Fibroblast of mammary gland (primary cell): ENCODE results near the gene CNGB1.

ENCODE experiments used
- DNase-seq: peaks from one replicate; pipeline ENCODE4 v3.0.0-alpha.2; 2010; ENCODE audit warnings: low read depth
- H3K4me3 ChIP-seq: 2 replicates; pipeline ENCODE4 v1.5.1; 2011; ENCODE audit warnings: low read depth, mild to moderate bottlenecking, low read length, moderate library complexity; ENCODE audit not compliant: control insufficient read depth
- CTCF ChIP-seq: conservative IDR thresholded peaks from 2 replicates; pipeline ENCODE4 v1.5.1; 2011; ENCODE audit warnings: low read depth, low read length, inconsistent platforms; ENCODE audit not compliant: control insufficient read depth, insufficient read depth

Gene CNGB1

GRCh38 chr16:57846078-57846697 lies 124.7 kb downstream of the CNGB1 start:
- no peak for TF ChIP-seq CTCF
- no peak overlapping the region for H3K4me3 ChIP-seq
- DNase-seq: no peak

- DNase-seq: no peak
- no peak overlapping the region for H3K4me3 ChIP-seq
These were observed 125.8 kb downstream of the CNGB1 start for GRCh38 chr16:57845115-57845514.

GRCh38 chr16:57844416-57845030 lies 126.4 kb downstream of the CNGB1 start:
- no peak for TF ChIP-seq CTCF
- no peak for DNase-seq
- no peak overlapping the region for H3K4me3 ChIP-seq

More at GRCh38 chr16:57845115-57845514, 125.8 kb downstream of the CNGB1 start:
- TF ChIP-seq CTCF: no peak

GRCh38 chr16:57843400-57843799 lies 127.5 kb downstream of the CNGB1 start:
- no peak for DNase-seq
- no peak for TF ChIP-seq CTCF

GRCh38 chr16:57842601-57843000 lies 128.3 kb downstream of the CNGB1 start:
- no peak for TF ChIP-seq CTCF
- no peak overlapping the region for H3K4me3 ChIP-seq
- no peak for DNase-seq

More at GRCh38 chr16:57843400-57843799, 127.5 kb downstream of the CNGB1 start:
- H3K4me3 ChIP-seq: no peak overlapping the region

GRCh38 chr16:57840833-57841232 lies 130.1 kb downstream of the CNGB1 start:
- no peak for TF ChIP-seq CTCF
- DNase-seq: no peak
- H3K4me3 ChIP-seq: no peak overlapping the region
